H9 (cell line): ENCODE results near the gene LIPA. TPM values are rescaled to one million over a fixed set of nuclear protein-coding genes. Genes with fewer than 3 reads are reported as not detected.

Experiments used
- DNase-seq: peaks from one replicate; pipeline ENCODE4 v3.0.0-alpha.2; 2017
- H2AFZ ChIP-seq: one replicate; pipeline ENCODE4 v1.6.1; 2013; ENCODE audit warnings: mild to moderate bottlenecking, low read length, control low read depth, moderate library complexity
- H2AK5ac ChIP-seq: 2 replicates; pipeline ENCODE4 v1.6.1; 2013; ENCODE audit warnings: low read length, control low read depth, mixed read lengths; ENCODE audit not compliant: insufficient read length
- H2BK120ac ChIP-seq: one replicate; pipeline ENCODE4 v1.6.1; 2013; ENCODE audit warnings: low read depth, mild to moderate bottlenecking, low read length, control low read depth, inconsistent platforms; ENCODE audit not compliant: poor library complexity, severe bottlenecking
- H2BK12ac ChIP-seq: 2 replicates; pipeline ENCODE4 v1.6.1; 2013; ENCODE audit warnings: low read length, control low read depth, mixed read lengths, low read depth; ENCODE audit not compliant: insufficient read length
- H2BK15ac ChIP-seq: 2 replicates; pipeline ENCODE4 v1.6.1; 2013; ENCODE audit warnings: low read depth, low read length, control low read depth
- H2BK20ac ChIP-seq: one replicate; pipeline ENCODE4 v1.6.1; 2013; ENCODE audit warnings: low read depth, mild to moderate bottlenecking, low read length, control low read depth, inconsistent platforms; ENCODE audit not compliant: poor library complexity, severe bottlenecking
- H2BK5ac ChIP-seq: 2 replicates; pipeline ENCODE4 v1.6.1; 2013; ENCODE audit warnings: low read length, control low read depth, mixed read lengths; ENCODE audit not compliant: insufficient read length
- H3K14ac ChIP-seq: 2 replicates; pipeline ENCODE4 v1.6.1; 2013; ENCODE audit warnings: low read length, control low read depth; ENCODE audit not compliant: insufficient read depth
- H3K18ac ChIP-seq: 2 replicates; pipeline ENCODE4 v1.6.1; 2013; ENCODE audit warnings: low read depth, mild to moderate bottlenecking, mixed read lengths, low read length, control low read depth; ENCODE audit not compliant: insufficient read length
- H3K23ac ChIP-seq: 2 replicates; pipeline ENCODE4 v1.6.1; 2013; ENCODE audit warnings: low read length, control low read depth, mixed read lengths, low read depth; ENCODE audit not compliant: insufficient read length
- H3K23me2 ChIP-seq: 2 replicates; pipeline ENCODE4 v1.6.1; 2013; ENCODE audit warnings: low read depth, mild to moderate bottlenecking, mixed read lengths, low read length, control low read depth; ENCODE audit not compliant: insufficient read length, poor library complexity, severe bottlenecking
- H3K27ac ChIP-seq: 2 replicates; pipeline ENCODE4 v1.5.1; 2013; ENCODE audit warnings: low read length, control low read depth, mixed read lengths, low read depth; ENCODE audit not compliant: insufficient read length
- H3K27me3 ChIP-seq: 2 replicates; pipeline ENCODE4 v1.6.1; 2013; ENCODE audit warnings: low read length, control low read depth, inconsistent platforms; ENCODE audit not compliant: insufficient read depth
- H3K4ac ChIP-seq: 2 replicates; pipeline ENCODE4 v1.6.1; 2013; ENCODE audit warnings: low read depth, mild to moderate bottlenecking, control low read depth, inconsistent platforms, low read length, moderate library complexity
- H3K4me1 ChIP-seq: 2 replicates; pipeline ENCODE4 v1.6.1; 2013; ENCODE audit warnings: low read length, control low read depth, inconsistent platforms; ENCODE audit not compliant: insufficient read depth
- H3K4me2 ChIP-seq: 2 replicates; pipeline ENCODE4 v1.6.1; 2013; ENCODE audit warnings: low read length, control low read depth, mixed read lengths; ENCODE audit not compliant: insufficient read length, insufficient read depth
- H3K56ac ChIP-seq: 2 replicates; pipeline ENCODE4 v1.6.1; 2013; ENCODE audit warnings: low read depth, mild to moderate bottlenecking, mixed read lengths, low read length, control low read depth; ENCODE audit not compliant: insufficient read length
- H3K79me1 ChIP-seq: 2 replicates; pipeline ENCODE4 v1.6.1; 2013; ENCODE audit warnings: low read depth, mild to moderate bottlenecking, moderate library complexity, low read length, control low read depth, inconsistent platforms; ENCODE audit not compliant: insufficient read depth, poor library complexity, severe bottlenecking
- H3K79me2 ChIP-seq: 2 replicates; pipeline ENCODE4 v1.6.1; 2013; ENCODE audit warnings: low read length, control low read depth, inconsistent platforms; ENCODE audit not compliant: insufficient read depth
- H3K9ac ChIP-seq: 2 replicates; pipeline ENCODE4 v1.6.1; 2013; ENCODE audit warnings: low read length, control low read depth, mixed read lengths; ENCODE audit not compliant: insufficient read length; ENCODE audit errors: extremely low read depth
- H3K9me3 ChIP-seq: one replicate; pipeline ENCODE4 v1.6.1; 2013; ENCODE audit warnings: low read depth, low read length, inconsistent platforms; ENCODE audit not compliant: control insufficient read depth
- H3T11ph ChIP-seq: one replicate; pipeline ENCODE4 v1.6.1; 2013; ENCODE audit warnings: mild to moderate bottlenecking, low read length, control low read depth, inconsistent platforms
- H4K20me1 ChIP-seq: one replicate; pipeline ENCODE4 v1.6.1; 2013; ENCODE audit not compliant: control insufficient read depth, insufficient read length, insufficient read depth
- H4K5ac ChIP-seq: 2 replicates; pipeline ENCODE4 v1.6.1; 2013; ENCODE audit warnings: low read depth, mild to moderate bottlenecking, mixed read lengths, low read length, control low read depth; ENCODE audit not compliant: insufficient read length
- H4K8ac ChIP-seq: replicated peaks from 2 replicates; pipeline ENCODE4 v1.6.1; 2013; ENCODE audit warnings: low read length, control low read depth, mixed read lengths, low read depth; ENCODE audit not compliant: insufficient read length
- H4K91ac ChIP-seq: 2 replicates; pipeline ENCODE4 v1.6.1; 2013; ENCODE audit warnings: low read depth, mild to moderate bottlenecking, moderate library complexity, mixed read lengths, low read length, control low read depth; ENCODE audit not compliant: insufficient read length
- H3K27ac Mint-ChIP-seq, 3 experiments: 2 replicates in 2 of 3; 3 replicates in 1 of 3; pipeline ENCODE4 v1.8.0; 2020 to 2021; ENCODE audit warnings: mixed read lengths in 3 of 3, mild to moderate bottlenecking in 1 of 3, moderate library complexity in 1 of 3
- H3K27me3 Mint-ChIP-seq: 2 replicates; pipeline ENCODE4 v1.8.0; 2021; ENCODE audit warnings: low read depth, mild to moderate bottlenecking, moderate library complexity, mixed read lengths
- H3K36me3 Mint-ChIP-seq, 3 experiments: 2 replicates in 2 of 3; 3 replicates in 1 of 3; pipeline ENCODE4 v1.8.0; 2020 to 2021; ENCODE audit warnings: low read depth in 3 of 3, mixed read lengths in 3 of 3; ENCODE audit not compliant: insufficient read depth in 1 of 3
- H3K4me1 Mint-ChIP-seq, 2 experiments: 2 replicates each; pipeline ENCODE4 v1.8.0; 2020; ENCODE audit warnings: mixed read lengths in 2 of 2
- H3K4me3 Mint-ChIP-seq, 2 experiments: 2 replicates in 1 of 2; 3 replicates in 1 of 2; pipeline ENCODE4 v1.8.0; 2020 to 2021; ENCODE audit warnings: mild to moderate bottlenecking in 2 of 2, mixed read lengths in 2 of 2, moderate library complexity in 1 of 2
- H3K9me3 Mint-ChIP-seq, 2 experiments: 2 replicates in 1 of 2; 3 replicates in 1 of 2; pipeline ENCODE4 v1.8.0; 2020; ENCODE audit warnings: mild to moderate bottlenecking in 2 of 2, mixed read lengths in 2 of 2, moderate library complexity in 1 of 2
- CTCF ChIP-seq: fragments of 200-600 bp; sonication (generic); conservative IDR thresholded peaks from 3 replicates; pipeline ENCODE4 v1.8.0; 2021; ENCODE audit warnings: antibody characterized with exemption, mild to moderate bottlenecking
- WGBS: extraction: QIAGEN DNeasy Blood & Tissue Kit; methylation state at CpG from one replicate; pipeline ENCODE4 v1.1.7; 2013; ENCODE audit warnings: missing lambda C conversion rate, low lambda C conversion rate, mixed read lengths; ENCODE audit not compliant: insufficient read length; ENCODE audit errors: extremely low coverage; 5-methylcytosine and 5-hydroxymethylcytosine counted together
- total RNA-seq: library from RNA; stranded (reverse); gene quantifications from 2 replicates; pipeline ENCODE4 v1.2.1, GENCODE V29; 2021

LIPA gene
- total RNA-seq, 1 experiment from 2014 or later = 20.9 TPM

GRCh38 chr10:89279421-89279869 is 27.9 kb upstream of the LIPA start:
- no peak overlapping the region for H2AFZ ChIP-seq
- H3K27me3 ChIP-seq = no peaks in the 10 kb centered on the region
- no peak overlapping the region for H2BK120ac ChIP-seq
- no peak overlapping the region for H2AK5ac ChIP-seq
- no peaks in the 10 kb centered on the region for H3K23me2 ChIP-seq
- H3K9ac ChIP-seq = no peak overlapping the region
- H3T11ph ChIP-seq = no peak overlapping the region
- H4K91ac ChIP-seq = no peak overlapping the region
- H2BK20ac ChIP-seq = no peak overlapping the region
- no peaks in the 10 kb centered on the region for H3K79me2 ChIP-seq
- WGBS = no CpG with 5 or more reads among the region's 1 CpG
- no peak overlapping the region for H3K4me2 ChIP-seq
- H3K27ac Mint-ChIP-seq = no peak overlapping the region
- H2BK5ac ChIP-seq = no peak overlapping the region
- H3K56ac ChIP-seq = no peak overlapping the region
- no peak overlapping the region for H3K14ac ChIP-seq
- no peaks in the 10 kb centered on the region for H3K36me3 Mint-ChIP-seq
- no peaks in the 10 kb centered on the region for H3K79me1 ChIP-seq
- no peak overlapping the region for H3K18ac ChIP-seq
- no peak overlapping the region for H3K27ac ChIP-seq
- TF ChIP-seq CTCF = no peak
- no peak overlapping the region for H3K4me3 Mint-ChIP-seq
- no peaks in the 10 kb centered on the region for H3K27me3 Mint-ChIP-seq
- H2BK15ac ChIP-seq = no peak overlapping the region
- no peak overlapping the region for H3K4ac ChIP-seq
- DNase-seq = no peak
- H3K9me3 ChIP-seq = no peaks in the 10 kb centered on the region
- H2BK12ac ChIP-seq = no peak overlapping the region
- H3K4me1 Mint-ChIP-seq = peaks cover 21 to 23% of the 10 kb centered on the region in 2 experiments
- no peaks in the 10 kb centered on the region for H4K20me1 ChIP-seq
- no peak overlapping the region for H3K23ac ChIP-seq
- H3K4me1 ChIP-seq = peaks cover 3% of the 10 kb centered on the region; the same call in 1 of the 2 replicates
- no peaks in the 10 kb centered on the region for H3K9me3 Mint-ChIP-seq
- no peak overlapping the region for H4K5ac ChIP-seq
- no peak overlapping the region for H4K8ac ChIP-seq
